HepG2 (cell line): Measurements from ENCODE around the gene PAPPA. TPM values are rescaled to one million over a fixed set of nuclear protein-coding genes. Genes with fewer than 3 reads are reported as not detected.

ENCODE experiments used
- ATAC-seq: fragments of 200-7000 bp; cut with Tn5 transposase; 3 replicates; pipeline ENCODE4 v1.9.1; 2020; ENCODE audit warnings: mild to moderate bottlenecking, moderate library complexity
- BruUV-seq: library from RNA; stranded (reverse); fragments of 400-500 nt; replicated peaks from 2 replicates; lab custom pipeline; 2021; lab: Mats Ljungman, UMichigan
- CTCF ChIA-PET: fragments of 300-600 bp; formaldehyde crosslinking; extraction: SDS; loops from one replicate; lab custom pipeline; 2021; ENCODE audit warnings: low total read pairs, inconsistent platforms, low intra/inter-chr PET ratio; lab: Yijun Ruan, JAX
- POLR2A ChIA-PET: fragments of 350-600 bp; sonication (Branson Sonifier 250); formaldehyde crosslinking; loops from one replicate; lab custom pipeline; 2020; ENCODE audit warnings: antibody characterized with exemption, inconsistent platforms; lab: Yijun Ruan, JAX
- DNase-seq: peaks from one replicate; pipeline ENCODE4 v3.0.0-alpha.2; 2015; ENCODE audit warnings: low spot score
- FAIRE-seq: peaks from 3 replicates; lab custom pipeline; 2011; peaks lifted over from hg19 to GRCh38; lab: Jason Lieb, UNC
- H2AFZ ChIP-seq: one replicate; pipeline ENCODE4 v1.6.1; 2011; ENCODE audit warnings: low read length, inconsistent platforms
- H3K27ac ChIP-seq: fragments of 300-600 bp; 3 replicates; pipeline ENCODE4 v1.8.0; 2011; ENCODE audit warnings: mixed run types, mild to moderate bottlenecking, mixed read lengths, low read length, inconsistent platforms; ENCODE audit not compliant: insufficient read depth; ENCODE audit errors: extremely low read length
- H3K27me3 ChIP-seq, 2 experiments: fragments of 200-600 bp in 1 of 2; 2 replicates in 1 of 2; 3 replicates in 1 of 2; pipeline versions ENCODE4 v1.6.0 to v1.8.0; 2011; ENCODE audit warnings: low read length in 2 of 2, mild to moderate bottlenecking in 2 of 2, moderate library complexity in 2 of 2, inconsistent platforms in 1 of 2; ENCODE audit not compliant: insufficient read depth in 2 of 2, control insufficient read depth in 1 of 2
- H3K36me3 ChIP-seq, 2 experiments: fragments of 200-600 bp in 1 of 2; replicated peaks in 1 of 2; 2 replicates in 1 of 2; 3 replicates in 1 of 2; pipeline versions ENCODE4 v1.5.1 to v1.8.0; 2011; ENCODE audit warnings: low read length in 2 of 2, inconsistent platforms in 1 of 2; ENCODE audit not compliant: insufficient read depth in 2 of 2, control insufficient read depth in 1 of 2
- H3K4me1 ChIP-seq: 2 replicates; pipeline ENCODE4 v1.5.1; 2012; ENCODE audit warnings: low read length, inconsistent platforms; ENCODE audit not compliant: insufficient read depth
- H3K4me2 ChIP-seq: 2 replicates; pipeline ENCODE4 v1.6.0; 2011; ENCODE audit warnings: low read depth, low read length, inconsistent platforms
- H3K4me3 ChIP-seq, 3 experiments: fragments of 200-600 bp in 1 of 3; sonication (generic), shearing (Covaris generic) in 1 of 3; replicated peaks in 1 of 3; 2 replicates each; pipeline ENCODE4 v1.5.1; 2011 to 2016; ENCODE audit warnings: low read length in 3 of 3, inconsistent platforms in 2 of 3, low read depth in 2 of 3, mild to moderate bottlenecking in 2 of 3, control low read depth in 1 of 3, mixed read lengths in 1 of 3; ENCODE audit not compliant: insufficient read depth in 1 of 3
- H3K79me2 ChIP-seq: one replicate; pipeline ENCODE4 v1.6.1; 2011; ENCODE audit warnings: low read length, inconsistent platforms; ENCODE audit not compliant: insufficient read depth
- H3K9ac ChIP-seq: 2 replicates; pipeline ENCODE4 v1.6.0; 2011; ENCODE audit warnings: mild to moderate bottlenecking, low read depth, low read length, inconsistent platforms; ENCODE audit not compliant: insufficient read depth
- H3K9me3 ChIP-seq: 2 replicates; pipeline ENCODE4 v1.5.1; 2012; ENCODE audit warnings: mild to moderate bottlenecking, low read length
- H4K20me1 ChIP-seq: 2 replicates; pipeline ENCODE4 v1.6.0; 2011; ENCODE audit warnings: inconsistent platforms, mild to moderate bottlenecking, low read length, moderate library complexity; ENCODE audit not compliant: insufficient read depth
- ATM ChIP-seq: fragments of 450-650 bp; IDR thresholded peaks from 2 replicates; pipeline ENCODE4 v1.7.1; 2017; ENCODE audit warnings: mild to moderate bottlenecking, borderline replicate concordance
- FOXM1 ChIP-seq: sonication (generic); formaldehyde crosslinking; IDR thresholded peaks from 2 replicates; pipeline ENCODE4 v1.5.0; 2020; ENCODE audit warnings: missing genetic modification reagents
- LRRFIP1 ChIP-seq: sonication (generic); formaldehyde crosslinking; conservative IDR thresholded peaks from 2 replicates; pipeline ENCODE4 v1.4.0; 2020; ENCODE audit warnings: missing genetic modification reagents
- NFIC ChIP-seq: IDR thresholded peaks from 2 replicates; pipeline ENCODE4 v1.6.1; 2012; ENCODE audit warnings: mild to moderate bottlenecking, low read length, inconsistent platforms
- RAD51 ChIP-seq: fragments of 450-650 bp; IDR thresholded peaks from 2 replicates; pipeline ENCODE4 v1.6.1; 2016; ENCODE audit warnings: borderline replicate concordance
- SALL1 ChIP-seq: sonication (generic); formaldehyde crosslinking; IDR thresholded peaks from 2 replicates; pipeline ENCODE4 v1.8.0; 2022; ENCODE audit warnings: mild to moderate bottlenecking, missing genetic modification reagents
- SP140L ChIP-seq: sonication (generic); formaldehyde crosslinking; IDR thresholded peaks from 2 replicates; pipeline ENCODE4 v1.4.0; 2020; ENCODE audit warnings: missing genetic modification reagents, borderline replicate concordance
- ZNF17 ChIP-seq: sonication (generic); formaldehyde crosslinking; IDR thresholded peaks from 2 replicates; pipeline ENCODE4 v1.5.0; 2020; ENCODE audit warnings: mild to moderate bottlenecking, missing genetic modification reagents
- ZNF564 ChIP-seq: sonication (generic); formaldehyde crosslinking; IDR thresholded peaks from 2 replicates; pipeline ENCODE4 v1.8.1; 2023; ENCODE audit warnings: mild to moderate bottlenecking, missing genetic modification reagents
- ZNF570 ChIP-seq: sonication (generic); formaldehyde crosslinking; IDR thresholded peaks from 2 replicates; pipeline ENCODE4 v1.4.0; 2020; ENCODE audit warnings: mild to moderate bottlenecking, missing genetic modification reagents, borderline replicate concordance
- ZNF781 ChIP-seq: sonication (generic); formaldehyde crosslinking; IDR thresholded peaks from 2 replicates; pipeline ENCODE4 v1.5.1; 2020; ENCODE audit warnings: borderline replicate concordance, mild to moderate bottlenecking, missing genetic modification reagents; ENCODE audit errors: not compliant biosample characterization
- ZNF878 ChIP-seq: sonication (generic); formaldehyde crosslinking; IDR thresholded peaks from 2 replicates; pipeline ENCODE4 v1.8.1; 2023; ENCODE audit warnings: mild to moderate bottlenecking, missing genetic modification reagents, moderate library complexity
- WGBS: methylation state at CpG from one replicate; pipeline ENCODE4 v1.1.6; 2017; ENCODE audit warnings: low lambda C conversion rate; 5-methylcytosine and 5-hydroxymethylcytosine counted together
- in situ Hi-C: cut with HindIII; loops from 2 replicates; pipeline ENCODE4 v1.10.0; 2017; ENCODE audit warnings: low pct_unique_long_range_greater_than_20kb; ENCODE audit not compliant: extremely low pct_ligation_motif_present
- intact Hi-C: fragments of 100-400 bp; cut with micrococcal nuclease; formaldehyde crosslinking; loops from one replicate; pipeline ENCODE4 v1.10.0; 2022; ENCODE audit not compliant: unreplicated experiment
- polyA plus RNA-seq, 8 experiments: library from polyadenylated mRNA; depleted of rRNA in 3 of 8; stranded (reverse) in 7 of 8; unstranded in 1 of 8; fragments of >200 nt; fragmentation: Illumina TruSeq in 4 of 8; extraction: Trizol in 4 of 8; gene quantifications; 2 replicates each; pipeline versions ENCODE4 v1.2.1 to v1.2.3, GENCODE V29; 2011 to 2016; ENCODE audit warnings: low read depth in 4 of 8, missing spikeins in 1 of 8, mixed read lengths in 1 of 8; ENCODE audit not compliant: insufficient read depth in 1 of 8
- total RNA-seq, 5 experiments: library from RNA; depleted of rRNA; stranded (reverse); fragments of >200 nt; fragmentation: Illumina TruSeq; extraction: Trizol; gene quantifications; 2 replicates each; pipeline ENCODE4 v1.2.3, GENCODE V29; 2016; ENCODE audit warnings: low read depth in 1 of 5
- TF ChIP-seq, protein P1 (sequence below): sonication (generic); formaldehyde crosslinking; IDR thresholded peaks from 2 replicates; pipeline ENCODE4 v1.4.0; 2020; ENCODE audit warnings: missing genetic modification reagents, borderline replicate concordance

The PAPPA gene
- total and polyA plus RNA-seq, 2 of the 13 experiments (the other 11 are each of a cell fraction or from before 2014, with no cell fraction given), result 0.09 to 0.11 TPM

GRCh38 chr9:116365056-116365471 lies 211.5 kb downstream of the PAPPA start:
- CTCF ChIA-PET, result no interaction called here
- Histone ChIP-seq H2AFZ (no peak overlapping the region), H3K27ac (no peak overlapping the region), H3K36me3 (no peaks in the 10 kb centered on the region), H3K9me3 (no peaks in the 10 kb centered on the region), H3K4me1 (no peaks in the 10 kb centered on the region), H3K4me3 (no peak overlapping the region), H3K27me3 (no peaks in the 10 kb centered on the region), H3K79me2 (no peaks in the 10 kb centered on the region), H3K9ac (no peak overlapping the region), H4K20me1 (no peaks in the 10 kb centered on the region), H3K4me2 (no peak overlapping the region)
- BruUV-seq, result no TSS peak
- in situ Hi-C loops (no loop called here), intact Hi-C loops (no loop called here)
- POLR2A ChIA-PET, result no interaction called here
- DNase-seq, result no peak
- WGBS, result 100% methylated on average over 1 of the region's 9 CpGs
- no peak for TF ChIP-seq SP140L (CRISPR knock-in tag)
- TF ChIP-seq ZNF17 (CRISPR knock-in tag), result no peak
- no peak for TF ChIP-seq RAD51
- TF ChIP-seq SALL1 (CRISPR knock-in tag), result no peak
- TF ChIP-seq ATM, result no peak
- TF ChIP-seq ZNF878 (CRISPR knock-in tag), result no peak
- no peak for FAIRE-seq
- no peak for ATAC-seq

- ATAC-seq, result no peak
- no peak overlapping the region for H3K4me3 ChIP-seq
- no peaks in the 10 kb centered on the region for H3K27me3 ChIP-seq
- H3K36me3 ChIP-seq, result no peaks in the 10 kb centered on the region
- H3K27ac ChIP-seq, result no peak overlapping the region
- POLR2A ChIA-PET, result no interaction called here
- no TSS peak for BruUV-seq
- in situ Hi-C loops, result no loop called here
- 92% methylated on average over 1 of the region's 1 CpG for WGBS
- H4K20me1 ChIP-seq, result no peaks in the 10 kb centered on the region
- no peak for DNase-seq
- intact Hi-C loops, result no loop called here
- no peak overlapping the region for H3K4me2 ChIP-seq
- CTCF ChIA-PET, result no interaction called here
- no peaks in the 10 kb centered on the region for H3K9me3 ChIP-seq
- no peaks in the 10 kb centered on the region for H3K79me2 ChIP-seq
- H3K9ac ChIP-seq, result no peak overlapping the region
- H3K4me1 ChIP-seq, result no peaks in the 10 kb centered on the region
- FAIRE-seq, result no peak
- no peak overlapping the region for H2AFZ ChIP-seq
- no peak for TF ChIP-seq ZNF570 (CRISPR knock-in tag)
- no peak for TF ChIP-seq ZNF564
- TF ChIP-seq FOXM1 (CRISPR knock-in tag), result no peak
- no peak for TF ChIP-seq LRRFIP1 (CRISPR knock-in tag)
- TF ChIP-seq, protein P1, sequence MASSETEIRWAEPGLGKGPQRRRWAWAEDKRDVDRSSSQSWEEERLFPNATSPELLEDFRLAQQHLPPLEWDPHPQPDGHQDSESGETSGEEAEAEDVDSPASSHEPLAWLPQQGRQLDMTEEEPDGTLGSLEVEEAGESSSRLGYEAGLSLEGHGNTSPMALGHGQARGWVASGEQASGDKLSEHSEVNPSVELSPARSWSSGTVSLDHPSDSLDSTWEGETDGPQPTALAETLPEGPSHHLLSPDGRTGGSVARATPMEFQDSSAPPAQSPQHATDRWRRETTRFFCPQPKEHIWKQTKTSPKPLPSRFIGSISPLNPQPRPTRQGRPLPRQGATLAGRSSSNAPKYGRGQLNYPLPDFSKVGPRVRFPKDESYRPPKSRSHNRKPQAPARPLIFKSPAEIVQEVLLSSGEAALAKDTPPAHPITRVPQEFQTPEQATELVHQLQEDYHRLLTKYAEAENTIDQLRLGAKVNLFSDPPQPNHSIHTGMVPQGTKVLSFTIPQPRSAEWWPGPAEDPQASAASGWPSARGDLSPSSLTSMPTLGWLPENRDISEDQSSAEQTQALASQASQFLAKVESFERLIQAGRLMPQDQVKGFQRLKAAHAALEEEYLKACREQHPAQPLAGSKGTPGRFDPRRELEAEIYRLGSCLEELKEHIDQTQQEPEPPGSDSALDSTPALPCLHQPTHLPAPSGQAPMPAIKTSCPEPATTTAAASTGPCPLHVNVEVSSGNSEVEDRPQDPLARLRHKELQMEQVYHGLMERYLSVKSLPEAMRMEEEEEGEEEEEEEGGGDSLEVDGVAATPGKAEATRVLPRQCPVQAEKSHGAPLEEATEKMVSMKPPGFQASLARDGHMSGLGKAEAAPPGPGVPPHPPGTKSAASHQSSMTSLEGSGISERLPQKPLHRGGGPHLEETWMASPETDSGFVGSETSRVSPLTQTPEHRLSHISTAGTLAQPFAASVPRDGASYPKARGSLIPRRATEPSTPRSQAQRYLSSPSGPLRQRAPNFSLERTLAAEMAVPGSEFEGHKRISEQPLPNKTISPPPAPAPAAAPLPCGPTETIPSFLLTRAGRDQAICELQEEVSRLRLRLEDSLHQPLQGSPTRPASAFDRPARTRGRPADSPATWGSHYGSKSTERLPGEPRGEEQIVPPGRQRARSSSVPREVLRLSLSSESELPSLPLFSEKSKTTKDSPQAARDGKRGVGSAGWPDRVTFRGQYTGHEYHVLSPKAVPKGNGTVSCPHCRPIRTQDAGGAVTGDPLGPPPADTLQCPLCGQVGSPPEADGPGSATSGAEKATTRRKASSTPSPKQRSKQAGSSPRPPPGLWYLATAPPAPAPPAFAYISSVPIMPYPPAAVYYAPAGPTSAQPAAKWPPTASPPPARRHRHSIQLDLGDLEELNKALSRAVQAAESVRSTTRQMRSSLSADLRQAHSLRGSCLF (CRISPR knock-in tag), result no peak
- TF ChIP-seq ZNF781 (CRISPR knock-in tag), result no peak
- TF ChIP-seq NFIC, result no peak
Observed at GRCh38 chr9:116366241-116366640, 212.7 kb downstream of the PAPPA start.
